RWPE1 (cell line): Measurements from ENCODE around the gene CD177.
"Not testable (repeated sequence)": the region's sequence is repeated elsewhere in the genome, so short reads cannot be mapped to it uniquely, and the experiment has no call there.

Experiments
- CTCF ChIA-PET: fragments of 350-600 bp; sonication (Branson Sonifier 250); formaldehyde crosslinking; extraction: SDS; loops from one replicate; lab custom pipeline; 2021; lab: Yijun Ruan, JAX
- POLR2A ChIA-PET: fragments of 400-600 bp; formaldehyde crosslinking; extraction: SDS; loops from one replicate; lab custom pipeline; 2020; ENCODE audit warnings: antibody characterized with exemption; ENCODE audit not compliant: low non-redundant PET; lab: Yijun Ruan, JAX
- DNase-seq: peaks from one replicate; pipeline ENCODE4 v3.0.0; 2012; ENCODE audit warnings: low spot score
- H3K27ac ChIP-seq: fragments of 450-650 bp; 2 replicates; pipeline ENCODE4 v1.5.1; 2017
- TF ChIP-seq, protein P1 (sequence below): fragments of 450-650 bp; conservative IDR thresholded peaks from 2 replicates; pipeline ENCODE4 v1.5.1; 2017; ENCODE audit warnings: low read depth, mild to moderate bottlenecking

CD177 gene

DNA sequence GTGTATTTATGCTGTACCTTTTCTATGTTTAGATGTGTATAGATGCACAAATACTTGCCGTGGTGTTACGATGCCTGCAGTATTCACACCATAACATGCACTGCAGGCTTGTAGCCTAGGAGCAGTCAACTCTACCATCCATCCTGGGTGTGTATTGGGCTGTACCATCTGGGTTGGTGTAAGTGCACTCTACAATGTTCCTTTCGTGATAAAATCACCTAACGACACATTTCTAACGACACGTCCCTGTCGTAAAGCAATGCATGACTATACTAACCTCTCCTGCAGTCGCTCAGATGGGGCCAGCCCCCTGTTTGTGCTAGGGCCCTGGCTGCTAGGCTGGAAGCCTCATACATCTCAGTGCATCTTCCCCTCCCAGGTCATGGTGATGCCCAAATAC, 18.4 kb downstream of the CD177 start:
- no peak overlapping the region for H3K27ac ChIP-seq
- CTCF ChIA-PET = no interaction called here
- TF ChIP-seq, protein P1, sequence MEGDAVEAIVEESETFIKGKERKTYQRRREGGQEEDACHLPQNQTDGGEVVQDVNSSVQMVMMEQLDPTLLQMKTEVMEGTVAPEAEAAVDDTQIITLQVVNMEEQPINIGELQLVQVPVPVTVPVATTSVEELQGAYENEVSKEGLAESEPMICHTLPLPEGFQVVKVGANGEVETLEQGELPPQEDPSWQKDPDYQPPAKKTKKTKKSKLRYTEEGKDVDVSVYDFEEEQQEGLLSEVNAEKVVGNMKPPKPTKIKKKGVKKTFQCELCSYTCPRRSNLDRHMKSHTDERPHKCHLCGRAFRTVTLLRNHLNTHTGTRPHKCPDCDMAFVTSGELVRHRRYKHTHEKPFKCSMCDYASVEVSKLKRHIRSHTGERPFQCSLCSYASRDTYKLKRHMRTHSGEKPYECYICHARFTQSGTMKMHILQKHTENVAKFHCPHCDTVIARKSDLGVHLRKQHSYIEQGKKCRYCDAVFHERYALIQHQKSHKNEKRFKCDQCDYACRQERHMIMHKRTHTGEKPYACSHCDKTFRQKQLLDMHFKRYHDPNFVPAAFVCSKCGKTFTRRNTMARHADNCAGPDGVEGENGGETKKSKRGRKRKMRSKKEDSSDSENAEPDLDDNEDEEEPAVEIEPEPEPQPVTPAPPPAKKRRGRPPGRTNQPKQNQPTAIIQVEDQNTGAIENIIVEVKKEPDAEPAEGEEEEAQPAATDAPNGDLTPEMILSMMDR = no peak
- POLR2A ChIA-PET = no interaction called here
- DNase-seq = no peak

DNA sequence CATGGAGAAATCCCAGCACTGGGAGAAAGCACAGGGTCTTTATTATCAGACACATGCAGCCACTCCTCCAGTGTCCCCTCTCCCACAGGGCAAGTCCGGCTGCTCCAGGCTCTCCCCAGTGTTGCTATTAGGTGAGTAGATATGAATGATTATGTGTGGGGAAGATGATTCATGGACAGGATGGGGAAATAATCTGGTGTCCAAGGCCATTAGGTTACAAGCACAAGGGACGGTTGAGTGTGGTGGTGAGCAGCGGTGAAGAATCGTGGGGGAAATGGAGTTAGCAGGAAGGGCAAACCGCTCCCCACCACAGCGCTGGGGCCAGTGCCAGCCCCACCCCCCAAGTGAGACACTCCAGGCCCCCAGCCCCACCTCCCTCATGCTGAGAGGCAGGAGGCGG, 19.0 kb downstream of the CD177 start:
- DNase-seq = no peak
- POLR2A ChIA-PET = no interaction called here
- CTCF ChIA-PET = no interaction called here
- no peak overlapping the region for H3K27ac ChIP-seq
- TF ChIP-seq, protein P1 = no peak

DNA sequence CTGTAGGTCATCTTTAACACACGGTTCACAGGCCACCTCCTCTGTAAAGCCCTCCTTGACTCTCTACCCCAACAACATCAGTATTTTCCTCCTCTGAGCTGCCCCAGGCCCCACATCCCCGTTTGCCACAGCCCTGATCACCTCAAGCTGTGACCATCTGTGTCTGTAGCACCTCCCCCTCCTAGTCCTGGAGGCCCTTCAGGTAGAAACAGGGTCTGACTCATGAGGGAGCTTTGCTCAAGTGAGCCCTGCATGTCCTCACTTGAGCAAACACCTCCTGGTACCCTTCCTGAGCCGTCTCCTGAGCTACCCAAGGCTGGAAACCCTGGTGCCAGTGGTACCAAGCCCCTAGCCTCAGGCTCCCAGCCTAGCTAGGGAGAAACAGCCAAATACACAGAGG, 24.1 kb downstream of the CD177 start:
- POLR2A ChIA-PET, CTCF ChIA-PET: not testable (repeated sequence)

DNA sequence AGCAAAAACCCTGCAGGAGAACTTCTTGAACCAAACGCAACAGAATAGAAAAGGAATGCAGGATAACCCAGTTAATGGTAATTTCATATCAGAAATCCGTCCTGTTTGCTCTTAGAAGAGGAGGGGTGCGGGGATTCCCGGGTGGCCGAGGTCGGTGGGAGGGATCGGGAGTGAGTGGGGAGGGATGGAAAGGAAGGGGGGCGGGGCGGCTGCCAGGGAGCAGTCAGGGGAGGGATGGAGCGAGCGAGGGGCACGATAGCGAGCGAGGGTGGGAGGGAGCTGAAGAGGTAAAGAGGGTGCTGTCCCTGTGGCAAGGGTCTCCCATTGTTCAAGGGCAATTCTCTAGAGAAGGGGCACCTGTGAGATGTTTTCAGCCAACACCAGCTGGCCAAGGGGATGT, 26.5 kb downstream of the CD177 start:
- DNase-seq = no peak
- TF ChIP-seq, protein P1 = no peak
- CTCF ChIA-PET = no interaction called here
- no peak overlapping the region for H3K27ac ChIP-seq
- POLR2A ChIA-PET = interaction anchor here (0.6 kb wide), 1 partner anchor 15 kb away, joined by 5 read pairs; no protein-coding TSS in a partner anchor

More for the DNA sequence above, 24.1 kb downstream of the CD177 start:
- not testable (repeated sequence) for H3K27ac ChIP-seq, DNase-seq

DNA sequence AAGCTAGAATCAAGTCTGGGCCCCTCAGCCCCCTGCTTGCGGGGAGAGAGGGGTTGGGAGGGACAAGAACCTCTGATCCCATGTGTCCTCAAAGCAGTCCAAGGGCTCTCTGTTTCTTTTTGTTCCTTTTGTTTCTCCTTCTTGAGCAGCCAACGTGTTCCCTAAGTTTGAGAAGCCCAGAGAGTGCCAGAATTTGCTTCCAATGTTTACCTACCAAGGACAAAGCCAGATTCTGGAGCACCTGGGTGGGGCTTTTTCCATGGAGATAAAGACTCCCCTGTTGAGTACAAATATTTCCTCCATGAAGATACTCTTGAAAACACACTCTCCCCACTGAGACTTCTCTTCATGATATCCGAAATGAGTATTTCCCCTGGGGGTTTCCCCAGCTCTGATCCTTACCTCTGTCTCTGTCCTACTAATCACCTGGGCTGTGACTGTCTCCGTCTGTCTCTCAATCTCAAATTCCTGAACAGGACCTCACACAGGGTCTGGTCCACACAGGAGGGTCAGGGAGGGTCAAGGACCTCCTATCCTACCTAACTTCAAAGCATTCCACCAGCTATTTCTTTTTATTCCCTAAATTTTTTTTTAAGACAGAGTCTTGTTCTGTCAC, 27.4 kb downstream of the CD177 start:
- no peak overlapping the region for H3K27ac ChIP-seq
- ChIA-PET CTCF (no interaction called here), POLR2A (no interaction called here)
- TF ChIP-seq, protein P1 = no peak
- no peak for DNase-seq

DNA sequence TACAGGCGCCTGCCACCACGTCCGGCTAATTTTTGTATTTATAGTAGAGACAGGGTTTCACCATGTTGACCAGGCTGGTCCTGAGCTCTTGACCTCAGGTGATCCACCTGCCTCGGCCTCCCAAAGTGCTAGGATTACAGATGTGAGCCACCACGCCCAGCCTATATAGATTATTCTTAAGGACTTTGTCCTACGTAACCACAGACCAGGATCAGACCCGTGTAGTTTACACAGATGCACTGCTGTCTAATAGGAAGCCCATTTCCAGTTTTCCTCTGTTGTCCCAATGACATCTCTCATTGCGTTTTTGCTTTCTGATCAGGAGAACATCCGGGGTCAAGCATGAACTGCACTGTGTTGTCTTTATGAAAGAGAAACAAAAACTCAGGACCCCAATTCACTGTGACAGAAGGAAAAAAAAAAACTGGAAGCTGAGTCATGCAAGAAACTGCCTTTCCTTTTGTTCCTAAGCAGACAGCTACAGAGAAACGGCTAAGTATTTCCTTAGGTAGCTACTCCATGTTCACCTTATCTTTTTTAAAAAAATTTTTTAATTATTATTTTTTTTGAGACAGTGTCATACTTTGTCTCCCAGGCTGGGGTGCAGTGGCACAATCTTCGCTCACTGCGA, 29.2 kb downstream of the CD177 start:
- DNase-seq, POLR2A ChIA-PET, H3K27ac ChIP-seq: not testable (repeated sequence)
- CTCF ChIA-PET = interaction anchor here (0.6 kb wide), 3 partner anchors 48 to 137 kb away, joined by 3 to 5 read pairs (median 3); no protein-coding TSS in a partner anchor

DNA sequence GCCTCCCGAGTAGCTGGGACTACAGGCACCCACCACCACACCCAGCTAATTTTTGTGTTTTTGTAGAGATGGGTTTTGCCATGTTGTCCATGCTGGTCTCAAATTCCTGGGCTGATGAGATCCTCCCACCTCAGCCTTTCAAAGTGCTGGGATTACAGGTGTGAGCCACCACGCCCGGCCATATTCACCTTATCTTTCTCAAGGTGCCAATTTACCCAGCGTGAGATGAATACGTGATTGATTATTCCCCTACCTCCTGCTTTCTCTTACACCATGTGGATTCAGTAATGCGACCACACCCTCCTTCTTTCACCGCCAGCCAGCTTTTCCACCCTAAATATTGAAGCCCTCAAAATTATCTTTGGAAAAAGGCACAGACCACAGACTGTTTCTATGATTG, 29.8 kb downstream of the CD177 start:
- DNase-seq, H3K27ac ChIP-seq, POLR2A ChIA-PET, CTCF ChIA-PET: not testable (repeated sequence)

DNA sequence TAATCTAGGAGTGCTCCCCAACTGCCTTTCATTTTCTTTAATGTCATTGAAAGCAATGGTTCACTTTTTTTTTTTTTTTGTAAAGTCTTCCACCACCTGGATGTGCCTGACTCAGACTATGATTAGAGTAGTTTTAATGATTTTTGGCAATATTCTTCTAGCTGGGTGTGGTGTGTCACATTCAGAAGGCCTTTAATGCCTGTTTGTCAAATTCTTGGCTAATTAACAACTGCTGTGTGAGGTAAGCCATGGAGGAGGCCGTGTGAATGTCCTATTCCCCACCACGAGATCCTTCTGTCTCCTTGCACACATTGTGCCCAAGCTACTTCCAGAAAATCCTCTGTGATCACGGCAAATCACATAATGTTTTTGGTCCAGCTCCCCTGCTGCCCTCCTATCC, 30.3 kb downstream of the CD177 start:
- CTCF ChIA-PET, H3K27ac ChIP-seq, POLR2A ChIA-PET, DNase-seq: not testable (repeated sequence)

DNA sequence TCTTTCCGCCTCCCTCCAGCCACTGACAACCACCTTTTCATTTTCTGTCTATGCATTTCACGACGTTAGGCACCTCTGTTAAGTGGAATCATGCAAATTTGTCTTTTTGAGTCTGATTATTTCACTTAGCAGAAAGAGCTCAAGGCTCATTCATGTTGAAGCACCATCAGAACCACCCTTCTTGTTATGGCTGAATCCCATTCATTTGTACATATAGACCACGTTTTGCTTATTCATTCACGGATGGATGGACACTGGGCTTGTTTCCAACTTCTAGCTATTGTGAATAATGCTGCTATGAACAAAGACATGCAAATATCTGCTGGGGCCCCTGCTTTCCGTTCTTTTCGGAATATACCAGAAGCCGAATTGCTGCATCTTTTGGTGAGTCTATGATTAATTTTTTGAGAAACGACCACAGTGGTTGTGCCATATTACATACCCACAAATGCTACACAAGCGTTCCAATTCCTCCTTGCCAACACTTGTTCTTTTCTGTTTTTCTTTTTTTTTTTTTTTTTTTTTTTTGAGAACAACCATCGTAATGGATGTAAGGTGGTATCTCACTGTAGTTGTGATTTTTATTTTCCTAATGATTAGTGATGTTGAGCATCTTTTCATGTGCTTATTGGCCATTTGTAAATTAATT, 37.5 kb downstream of the CD177 start:
- H3K27ac ChIP-seq, POLR2A ChIA-PET, DNase-seq, CTCF ChIA-PET: not testable (repeated sequence)

DNA sequence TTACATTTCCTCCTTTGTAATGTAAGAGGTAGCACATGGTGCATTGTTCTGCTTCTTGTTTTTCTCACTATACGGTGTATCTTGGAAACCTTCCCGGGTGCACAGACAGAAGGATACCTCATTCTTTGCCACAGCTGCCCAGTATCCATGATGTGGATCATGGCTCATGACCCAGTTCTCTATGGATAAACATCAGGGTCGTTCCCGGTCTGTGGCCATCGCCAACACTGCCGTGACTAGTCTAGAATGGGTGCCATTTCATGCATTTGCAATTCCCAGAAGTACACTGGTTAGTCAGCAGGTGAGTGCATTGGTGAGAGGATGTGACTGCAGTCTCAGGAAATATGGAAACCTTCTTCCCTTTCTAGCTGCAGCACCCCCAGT, 38.1 kb downstream of the CD177 start:
- DNase-seq, H3K27ac ChIP-seq, CTCF ChIA-PET, POLR2A ChIA-PET: not testable (repeated sequence)

DNA sequence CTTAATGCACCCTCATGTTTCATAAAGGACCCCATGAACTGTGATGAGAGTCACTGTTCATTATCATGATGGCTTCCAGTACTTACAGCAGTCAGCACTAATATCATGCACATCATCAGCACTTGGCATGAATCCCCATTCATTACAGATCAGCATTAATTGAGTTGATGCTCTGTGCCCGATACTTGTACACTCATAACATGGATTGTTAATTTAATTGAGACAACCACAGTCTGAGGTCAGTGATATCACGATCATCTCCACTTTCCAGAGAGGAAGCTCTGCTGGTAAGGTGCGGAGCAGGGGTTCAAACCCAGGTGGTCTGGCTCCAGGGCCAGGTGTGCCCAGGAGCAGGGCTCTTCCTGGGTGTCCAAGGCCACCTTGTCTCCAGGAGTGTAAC, 40.0 kb downstream of the CD177 start:
- H3K27ac ChIP-seq, CTCF ChIA-PET, POLR2A ChIA-PET, DNase-seq: not testable (repeated sequence)
